Measurements from ENCODE around the gene SORBS1. TPM values are rescaled to one million over a fixed set of nuclear protein-coding genes. Genes with fewer than 3 reads are reported as not detected.

SORBS1 gene
- total RNA-seq, 1 donor from 2014 or later = 854 TPM

DNA sequence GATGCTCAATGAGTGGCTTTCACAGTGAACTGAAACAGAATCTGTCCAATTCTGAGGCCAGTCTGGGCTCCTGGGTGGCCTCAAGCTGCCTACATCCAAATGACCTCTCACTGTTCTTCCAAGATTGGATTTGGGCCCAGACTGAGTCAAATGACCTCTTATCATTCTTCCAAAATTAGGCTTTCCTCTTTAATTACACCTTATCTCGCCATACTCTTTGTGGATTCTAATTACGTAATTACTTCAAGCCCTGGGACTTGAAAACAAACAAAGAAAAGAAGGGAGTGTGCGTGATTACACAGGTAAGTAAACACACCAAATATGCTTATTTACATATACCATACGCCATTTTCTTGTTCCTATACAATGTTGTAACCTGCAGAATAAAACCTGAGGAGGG, 18.8 kb downstream of the SORBS1 start:
- DNase-seq (ENCODE audit: low spot score) = no peak

DNA sequence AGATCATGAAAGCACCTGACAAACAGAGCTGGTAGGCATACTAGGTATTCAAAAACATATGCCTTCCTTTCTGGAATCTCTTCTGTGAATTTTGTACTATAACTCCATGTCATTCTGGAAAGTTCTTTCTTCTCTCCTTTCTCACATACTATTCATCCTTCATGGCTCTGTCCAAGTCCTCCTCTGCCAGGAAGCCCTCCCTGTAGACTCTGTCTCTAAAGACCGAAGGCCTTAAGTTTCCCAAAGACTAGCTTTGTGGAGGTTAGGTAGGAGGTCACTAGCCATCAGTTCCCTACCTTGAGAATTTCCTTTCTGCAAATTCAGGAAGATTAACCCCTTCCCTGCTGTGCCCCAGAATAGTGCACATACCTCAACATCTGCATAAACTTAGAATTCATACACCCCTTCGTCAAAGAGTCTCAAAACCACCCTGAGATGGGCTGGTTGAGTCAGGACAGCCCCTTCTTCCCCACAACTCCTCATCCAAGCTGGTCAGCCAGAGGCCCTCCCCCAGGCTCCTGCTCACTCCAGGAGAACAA, 20.6 kb downstream of the SORBS1 start:
- peak; percentile 28 for DNase-seq (ENCODE audit: low spot score)

DNA sequence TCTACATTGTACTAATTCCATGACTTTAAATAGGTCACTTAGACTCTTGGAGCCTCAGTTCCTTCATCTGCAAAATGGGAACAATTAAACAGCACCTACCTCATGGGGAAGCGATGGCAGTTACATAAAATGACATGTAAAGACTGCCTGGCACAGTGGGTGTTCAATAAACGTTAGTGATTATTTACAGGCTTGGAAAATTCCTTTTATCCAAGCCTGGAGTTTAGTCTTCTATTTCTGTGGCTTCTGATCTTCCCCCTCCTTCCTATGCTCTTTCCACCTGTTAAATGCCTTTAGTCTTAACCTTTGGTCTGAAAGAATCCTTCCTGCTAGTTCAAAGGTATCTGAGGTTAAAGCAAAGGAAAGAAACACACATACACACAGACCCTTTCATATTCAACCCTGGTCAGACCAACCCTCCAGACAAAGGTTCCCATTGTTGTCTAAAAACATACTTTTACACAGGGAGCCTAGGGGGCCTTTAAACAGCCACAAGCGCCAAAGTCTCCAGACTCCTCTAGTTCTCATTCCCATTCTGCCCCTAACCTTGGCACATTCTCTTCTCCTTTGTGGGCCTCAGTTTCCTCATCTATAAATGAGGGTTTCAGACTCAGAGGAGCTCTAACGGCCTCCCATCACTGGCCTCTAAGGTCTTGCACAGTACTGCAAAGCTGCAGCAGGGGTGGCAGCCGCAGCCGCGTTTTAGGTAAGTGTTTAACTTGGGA, 21.4 kb downstream of the SORBS1 start:
- peak; percentile 28 for DNase-seq (ENCODE audit: low spot score)

DNA sequence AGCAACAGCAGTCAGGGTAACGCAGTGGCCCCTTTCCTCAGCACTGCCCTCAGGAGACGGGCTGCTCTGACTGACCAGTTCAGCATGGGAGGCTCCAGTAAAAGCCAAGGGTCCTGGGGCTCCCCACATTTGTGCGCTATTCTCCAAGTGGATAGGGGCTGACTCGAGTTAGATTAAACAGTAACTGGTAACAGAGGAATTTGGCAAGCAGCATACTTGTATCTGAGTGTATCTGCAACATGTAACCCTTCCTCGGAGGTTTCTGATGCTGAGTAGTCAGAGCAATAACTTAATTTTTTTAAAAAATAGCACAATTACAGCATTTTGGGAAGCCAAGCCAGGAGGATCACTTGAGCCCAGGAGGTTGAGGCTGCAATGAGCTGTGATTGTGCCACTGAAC, 22.8 kb downstream of the SORBS1 start:
- DNase-seq (ENCODE audit: low spot score) = no peak

DNA sequence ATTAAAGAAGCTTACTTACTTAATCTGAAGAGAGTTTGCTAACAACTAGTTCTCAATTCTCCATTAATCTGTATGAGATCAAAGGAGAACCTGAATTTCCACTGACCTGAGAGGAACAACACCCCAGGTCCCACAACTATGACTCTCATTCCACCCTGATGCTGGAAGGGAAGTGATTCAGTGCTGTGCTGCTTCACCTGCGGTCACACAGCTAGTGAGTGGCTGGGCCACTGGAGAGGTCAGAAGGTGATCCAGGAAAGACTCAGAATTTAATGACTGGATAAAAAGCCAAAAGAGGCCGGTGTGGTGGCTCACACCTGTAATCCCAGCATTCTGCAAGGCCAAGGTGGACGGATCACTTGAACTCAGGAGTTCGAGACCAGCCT, 23.6 kb downstream of the SORBS1 start:
- no peak for DNase-seq (ENCODE audit: low spot score)

DNA sequence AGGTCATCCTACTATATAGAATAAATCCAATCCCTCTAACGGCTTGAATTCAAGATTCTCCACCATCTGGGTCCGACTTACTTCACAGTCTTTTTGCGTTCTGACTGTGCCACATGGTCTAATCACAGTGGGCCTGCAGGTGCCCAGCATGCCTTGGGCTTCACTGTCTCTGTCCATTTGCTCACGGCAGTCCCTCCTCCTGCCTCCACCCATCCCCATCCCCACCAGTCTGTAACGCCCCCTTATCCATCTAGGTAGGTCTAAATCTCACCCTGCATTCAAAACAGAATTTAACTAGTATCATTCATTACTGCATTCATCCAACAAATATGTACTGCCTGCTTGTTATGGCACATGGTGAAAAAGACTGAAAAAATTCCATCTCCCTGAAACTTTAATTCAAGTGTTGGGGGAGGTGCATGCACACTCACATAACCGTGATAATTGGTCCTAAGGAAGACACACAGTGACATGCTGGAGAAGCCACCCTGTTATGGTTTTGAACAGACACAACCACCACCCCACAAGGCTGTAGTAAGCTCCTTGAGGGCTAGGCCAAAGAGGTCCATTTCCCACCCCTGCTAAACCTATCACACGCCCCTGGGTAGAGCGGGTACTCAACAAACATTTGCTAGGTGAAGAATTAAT, 24.2 kb downstream of the SORBS1 start:
- no peak for DNase-seq (ENCODE audit: low spot score)

DNA sequence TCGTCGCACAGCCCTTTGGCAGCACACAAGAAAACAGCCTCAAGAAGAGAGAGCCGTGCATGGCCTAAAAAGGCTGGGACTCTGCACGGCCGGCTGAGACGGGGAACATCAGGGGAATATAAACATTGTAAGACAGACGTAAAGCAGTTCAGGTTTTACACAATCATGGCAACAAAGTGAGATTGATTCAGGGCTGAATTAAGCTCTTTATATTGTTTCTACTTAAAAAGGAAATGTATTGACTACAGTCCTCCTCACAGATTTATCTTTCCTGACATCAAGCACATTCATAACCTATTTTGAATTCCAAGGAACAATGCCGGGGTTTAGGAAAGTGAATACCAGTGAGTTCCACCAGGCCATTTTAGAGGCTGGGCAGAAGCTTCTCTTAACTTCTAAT, 25.2 kb downstream of the SORBS1 start:
- no peak for DNase-seq (ENCODE audit: low spot score)

DNA sequence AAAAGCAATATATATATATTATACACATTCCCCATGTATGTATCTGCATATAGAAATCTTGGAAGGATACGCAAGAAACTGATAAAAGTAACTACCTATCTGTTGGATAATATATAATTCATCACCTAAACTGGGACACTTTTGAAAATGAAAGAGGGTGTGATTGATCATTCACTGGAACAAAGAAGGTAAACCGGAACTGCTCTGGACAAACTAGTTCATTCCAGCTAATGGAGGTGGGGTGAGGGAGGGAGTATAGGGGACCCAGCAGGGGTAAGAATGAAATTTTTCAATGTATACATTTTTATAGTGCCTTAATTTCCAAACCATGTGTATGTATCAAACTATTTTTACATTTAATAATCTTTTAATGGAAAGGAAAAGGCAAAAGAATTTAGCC, 25.6 kb downstream of the SORBS1 start:
- no peak for DNase-seq (ENCODE audit: low spot score)

DNA sequence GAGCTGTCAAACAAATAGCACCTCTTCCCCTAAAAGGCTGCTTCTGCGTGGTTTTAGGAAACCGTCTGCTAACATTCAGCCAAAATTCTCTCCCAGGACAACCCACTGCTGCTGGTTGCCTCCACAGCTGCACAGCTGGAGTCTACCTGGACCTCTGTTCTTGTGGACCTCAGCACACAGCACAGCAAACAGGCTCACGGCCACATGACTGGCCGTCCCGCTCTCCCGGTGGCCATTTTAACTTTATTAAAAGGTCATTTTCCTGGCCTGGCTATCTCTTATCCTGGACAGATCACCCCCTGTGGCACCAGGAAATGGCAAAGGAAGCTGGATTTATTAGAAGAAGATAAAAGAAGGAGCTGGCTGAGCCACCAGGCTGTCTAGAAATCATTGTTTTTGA, 27.6 kb downstream of the SORBS1 start:
- DNase-seq (ENCODE audit: low spot score) = no peak

DNA sequence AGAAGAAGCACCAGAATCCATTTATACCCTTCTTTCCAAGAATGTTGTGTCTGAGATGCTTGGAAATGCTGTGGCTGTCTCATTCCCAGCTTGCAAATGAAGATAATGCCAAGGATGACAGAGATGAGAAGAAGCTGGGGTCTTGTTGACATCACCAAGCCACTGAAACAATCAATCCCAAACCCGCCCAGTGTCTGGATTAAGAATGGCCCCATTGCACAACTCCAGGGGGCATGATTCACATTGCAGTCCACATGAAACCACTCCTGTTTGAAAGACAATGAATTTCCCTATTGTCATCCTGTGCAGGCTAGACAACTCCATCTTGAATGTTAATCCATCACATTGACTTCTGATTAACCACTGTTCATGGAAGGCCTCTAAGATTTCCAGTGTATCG, 28.6 kb downstream of the SORBS1 start:
- DNase-seq (ENCODE audit: low spot score) = no peak

DNA sequence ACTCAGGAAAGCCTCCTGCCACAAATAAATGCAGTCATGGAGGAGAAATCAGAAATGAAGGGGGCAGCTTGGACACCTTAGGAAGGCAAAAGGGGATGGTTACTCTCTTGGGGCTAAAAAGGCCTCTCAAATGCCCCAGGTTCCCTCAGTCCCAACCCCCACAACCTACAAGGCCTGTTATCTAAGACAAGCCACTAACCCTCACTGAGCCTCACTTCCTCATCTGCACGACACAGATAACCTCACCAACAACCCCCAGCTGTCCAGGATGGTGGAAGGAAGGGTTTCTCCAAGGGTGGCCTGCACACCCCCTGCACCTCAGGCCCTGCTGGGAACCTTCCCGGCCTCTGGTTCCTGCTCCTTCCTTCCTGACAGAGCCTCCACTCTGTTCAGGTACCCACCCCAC, 29.2 kb downstream of the SORBS1 start:
- no peak for DNase-seq (ENCODE audit: low spot score)

DNA sequence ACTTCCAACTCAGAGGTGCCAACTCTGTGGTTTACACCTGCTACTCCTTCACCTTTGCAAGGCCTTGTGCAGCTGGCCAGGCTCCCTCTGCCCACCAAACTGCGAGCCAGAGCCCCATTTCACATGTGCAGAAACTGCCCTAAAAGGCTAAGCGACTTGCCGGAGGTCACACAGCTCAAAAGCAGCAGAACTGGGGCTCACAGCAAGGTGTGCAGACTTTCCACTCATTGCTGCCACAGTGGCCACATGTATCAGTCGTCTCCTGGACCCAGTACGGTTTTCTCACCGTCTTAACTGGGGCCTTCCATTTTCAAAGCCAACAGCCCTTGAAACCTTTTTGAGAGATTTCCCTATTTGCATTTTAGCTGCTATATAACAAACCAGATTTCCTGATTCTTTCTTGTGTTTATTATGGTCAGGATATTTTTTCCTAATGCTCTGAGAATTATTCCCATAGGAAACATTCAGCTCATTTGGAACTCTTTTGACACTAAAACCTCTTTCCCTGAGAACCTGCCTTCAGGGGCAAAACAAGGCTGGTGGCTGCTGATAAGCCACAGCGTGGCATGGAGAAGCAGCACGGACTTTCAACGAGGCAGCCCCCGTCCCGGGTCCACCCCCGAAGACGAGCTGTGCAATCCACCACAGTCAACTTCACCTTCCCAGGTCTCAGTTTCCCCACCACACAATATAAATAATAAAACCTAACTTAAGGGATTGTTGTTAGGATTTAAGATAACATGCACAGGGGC, 29.9 kb downstream of the SORBS1 start:
- no peak for DNase-seq (ENCODE audit: low spot score)

DNA sequence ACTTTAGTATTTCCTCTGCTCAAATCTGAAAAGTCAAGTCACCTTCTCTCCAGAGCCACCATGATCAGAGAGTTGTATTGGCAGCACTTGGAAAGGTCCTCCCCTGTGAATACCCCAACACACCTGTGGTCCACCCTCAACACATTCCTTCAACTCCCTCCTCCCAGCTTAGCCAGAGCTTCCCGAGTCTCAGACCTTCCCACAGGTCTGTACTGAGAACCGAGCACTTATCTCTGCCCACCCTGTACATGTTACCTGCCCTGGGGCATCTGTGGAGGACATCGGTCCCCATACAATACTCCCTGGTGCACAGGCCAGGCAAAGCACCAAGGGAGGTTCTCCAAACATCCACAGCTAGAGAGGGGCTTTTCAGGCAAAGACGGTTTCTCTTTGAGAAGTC, 30.6 kb downstream of the SORBS1 start:
- DNase-seq (ENCODE audit: low spot score) = no peak

DNA sequence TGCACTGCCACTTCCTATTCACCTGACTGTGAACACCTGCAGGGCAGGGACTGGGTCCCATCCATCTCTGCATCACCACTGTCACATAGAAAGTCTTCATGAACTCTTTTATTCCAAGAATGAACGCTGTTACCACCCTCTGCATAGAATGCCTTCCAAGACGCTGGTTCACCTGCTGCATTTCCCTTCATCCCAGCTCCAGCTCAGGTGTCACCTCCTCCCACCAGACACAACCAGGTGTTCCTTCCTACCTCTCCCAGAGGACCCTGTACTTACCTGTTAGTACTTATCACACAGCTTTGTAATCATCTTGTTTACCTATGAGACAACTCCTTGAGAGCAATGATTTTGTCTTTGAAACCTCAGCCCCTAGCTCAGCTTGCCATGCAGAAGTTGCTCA, 31.1 kb downstream of the SORBS1 start:
- DNase-seq (ENCODE audit: low spot score) = no peak

DNA sequence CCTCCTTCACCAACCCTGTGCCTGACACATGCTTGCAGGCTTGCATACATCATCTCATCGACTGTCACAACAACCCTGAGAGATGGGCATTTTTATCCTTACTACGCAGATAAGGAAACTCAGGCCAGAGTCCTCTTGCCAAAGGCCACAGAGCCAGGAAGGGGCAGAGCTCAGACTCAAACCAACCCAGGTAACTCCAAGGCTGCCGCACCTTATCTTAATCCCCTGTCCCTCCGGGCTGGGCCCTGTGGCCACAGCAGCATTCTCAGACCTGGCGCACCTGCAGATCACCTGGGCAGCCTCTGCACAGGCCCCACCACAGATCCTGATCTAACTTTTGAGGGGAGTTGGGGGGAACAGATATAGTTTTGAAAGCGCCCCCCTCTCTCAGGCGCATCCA, 35.1 kb downstream of the SORBS1 start:
- DNase-seq (ENCODE audit: low spot score) = no peak

DNA sequence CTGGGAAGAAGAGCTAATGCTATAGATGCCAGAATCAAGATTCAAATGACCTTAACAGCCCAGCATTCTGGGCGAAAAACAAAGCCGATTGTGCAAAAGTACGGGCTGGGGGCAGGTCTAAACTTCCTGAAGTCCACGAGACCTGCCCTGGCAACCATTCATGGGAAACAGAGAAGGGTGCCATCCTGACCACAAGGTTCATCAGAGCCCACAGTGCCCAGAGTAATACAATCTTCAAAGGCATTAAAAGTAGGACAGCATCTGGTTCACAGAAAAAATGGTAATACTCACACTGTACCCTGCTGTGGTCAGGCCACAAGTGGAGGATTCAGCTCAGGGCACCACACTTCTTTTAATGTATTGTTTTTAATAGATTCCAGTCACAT, 36.1 kb downstream of the SORBS1 start:
- DNase-seq (ENCODE audit: low spot score) = no peak

DNA sequence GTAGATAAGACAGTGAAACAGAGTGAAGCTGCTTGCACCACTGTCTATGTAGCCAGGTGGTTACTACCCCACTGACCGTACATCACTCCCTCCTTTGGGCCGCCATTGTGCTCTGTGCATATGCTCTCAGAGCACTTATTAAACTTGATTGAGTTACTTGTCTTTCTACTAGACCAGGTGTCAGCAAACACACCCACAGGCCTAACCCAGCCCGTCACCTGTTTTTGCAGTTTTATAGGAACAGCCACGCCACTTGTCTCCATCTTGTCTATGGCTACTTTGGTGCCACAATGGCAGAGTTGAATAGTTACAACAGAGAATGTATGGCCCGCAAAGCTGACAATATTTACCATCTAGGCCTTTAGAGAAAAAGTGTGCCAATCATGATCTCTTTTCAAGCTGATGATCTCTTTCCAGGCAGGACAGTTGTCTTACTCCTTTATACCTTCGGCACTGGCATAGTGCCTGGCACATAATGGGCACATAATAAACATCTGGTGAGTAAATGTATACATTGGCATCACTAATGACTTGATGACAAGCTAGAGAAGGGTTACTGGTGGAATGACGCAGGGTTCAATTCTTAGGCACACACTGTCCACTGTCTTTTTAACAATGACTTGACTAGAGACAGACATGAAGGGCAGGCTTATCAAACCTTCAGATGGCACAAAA, 36.7 kb downstream of the SORBS1 start:
- no peak for DNase-seq (ENCODE audit: low spot score)

DNA sequence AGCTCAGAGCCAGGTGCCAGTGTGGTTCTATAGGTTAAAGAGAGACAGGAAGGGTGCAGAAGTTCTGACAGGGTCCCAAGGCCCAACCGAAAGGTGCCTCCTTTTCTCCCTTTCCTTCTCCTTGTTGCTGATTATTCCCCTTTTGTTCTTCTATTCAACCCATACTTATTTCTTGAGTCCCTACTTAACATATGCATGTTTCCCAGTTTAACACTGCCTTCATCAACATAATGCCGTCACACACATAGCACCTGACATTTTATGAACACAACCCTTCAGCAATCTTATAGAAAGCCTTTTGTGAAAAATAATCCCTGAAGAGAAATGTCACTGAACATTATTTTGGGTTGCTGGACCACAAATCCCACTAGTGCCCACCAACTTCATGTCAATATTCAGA, 39.1 kb downstream of the SORBS1 start:
- no peak for DNase-seq (ENCODE audit: low spot score)

DNA sequence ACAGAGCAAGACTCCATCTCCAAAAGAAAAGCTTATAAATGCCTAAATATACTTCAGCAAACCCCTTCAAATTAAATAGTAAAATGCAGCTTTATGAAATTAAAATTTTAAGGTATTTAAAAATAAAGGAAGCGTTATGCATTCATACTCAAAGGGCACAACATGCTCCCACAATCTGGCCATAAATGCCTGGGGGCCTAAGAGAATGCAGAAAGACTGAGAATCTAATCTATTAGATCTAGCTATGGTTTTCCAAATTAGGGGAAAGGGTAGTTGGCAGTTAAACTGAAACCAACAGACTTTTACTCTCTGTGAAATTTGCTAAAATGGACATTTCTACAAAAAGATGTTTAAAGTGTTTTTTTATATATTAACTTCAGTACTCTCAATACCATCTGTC, 40.6 kb downstream of the SORBS1 start:
- DNase-seq (ENCODE audit: low spot score) = no peak

DNA sequence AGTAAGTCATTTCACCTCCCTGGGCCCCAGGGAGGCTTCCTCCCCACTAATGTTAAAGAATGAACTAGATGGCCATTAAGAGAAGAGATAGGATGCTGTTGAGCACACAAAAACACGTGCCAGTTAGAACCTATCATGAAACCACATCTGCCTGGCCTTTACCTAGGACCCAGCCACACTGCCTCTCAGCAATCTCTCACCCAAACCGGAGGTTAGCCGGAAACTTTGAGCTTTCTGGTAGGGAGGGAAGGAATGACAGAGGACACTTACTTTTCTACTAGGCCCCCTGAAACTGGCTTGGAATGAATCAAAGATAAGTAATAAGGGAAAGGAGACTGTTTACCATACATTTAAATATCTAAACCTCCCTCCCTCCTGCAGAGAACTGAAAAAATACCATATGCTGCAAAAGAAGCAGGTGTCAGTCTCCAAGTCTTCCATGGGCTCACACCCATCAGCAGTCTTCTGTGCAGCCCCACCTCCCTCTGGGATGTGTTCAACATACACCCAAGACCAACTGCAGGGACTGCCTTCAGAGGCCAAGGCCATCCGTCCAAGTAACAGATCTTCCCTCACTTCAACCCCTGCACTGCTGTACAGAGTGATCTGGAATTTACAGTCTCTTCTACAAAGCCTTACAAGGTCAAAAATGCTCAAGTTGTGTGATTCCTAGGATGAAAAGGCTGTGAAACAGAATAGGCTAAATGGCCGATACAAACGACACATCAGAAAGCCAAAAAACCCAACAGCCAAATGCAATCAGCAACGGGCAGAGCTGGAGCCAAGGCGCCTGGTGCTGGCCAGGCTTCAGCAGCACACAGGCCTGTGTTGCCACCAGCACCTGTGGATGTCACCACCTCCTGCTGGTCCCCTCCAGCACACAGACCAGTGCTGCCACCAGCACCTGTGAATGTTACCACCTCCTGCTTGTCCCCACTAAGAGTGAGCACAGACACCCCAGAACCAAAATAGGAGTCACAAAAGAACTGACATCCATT, 42.4 kb downstream of the SORBS1 start:
- DNase-seq (ENCODE audit: low spot score) = no peak
